ENCODE results near the gene RASGRP4. TPM values are rescaled to one million over a fixed set of nuclear protein-coding genes. Genes with fewer than 3 reads are reported as not detected.

Gene RASGRP4
- total RNA-seq, 1 experiment from 2014 or later: not detected

DNA sequence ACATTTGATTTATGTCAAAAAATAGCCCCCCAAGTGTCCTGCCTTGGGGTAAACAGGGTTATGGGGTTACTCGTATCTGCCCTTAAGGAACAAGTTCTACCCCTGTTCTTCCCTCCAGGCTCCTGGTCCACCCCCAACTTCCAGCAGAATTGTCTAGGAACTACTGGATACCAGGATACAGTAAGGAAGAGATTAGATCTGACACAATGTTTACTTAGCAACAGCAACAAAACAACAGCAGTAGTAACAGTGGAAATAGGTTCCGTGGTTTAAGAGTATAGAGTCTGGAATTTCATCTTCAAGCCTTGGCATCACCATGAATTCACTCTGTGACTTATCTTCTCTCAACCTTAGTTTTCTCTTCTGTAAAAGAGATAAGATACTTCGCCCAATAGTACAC is 24.9 kb downstream of the RASGRP4 start:
- no peaks in the 10 kb centered on the region for H3K9me3 ChIP-seq (ENCODE audit: low read depth, low read length, poor library complexity, severe bottlenecking)
- TF ChIP-seq EZH2 (IDR thresholded peaks at IDR 0.05; ENCODE audit: borderline replicate concordance, low read depth, low read length, poor library complexity, severe bottlenecking): no peak
- TF ChIP-seq, protein P1, sequence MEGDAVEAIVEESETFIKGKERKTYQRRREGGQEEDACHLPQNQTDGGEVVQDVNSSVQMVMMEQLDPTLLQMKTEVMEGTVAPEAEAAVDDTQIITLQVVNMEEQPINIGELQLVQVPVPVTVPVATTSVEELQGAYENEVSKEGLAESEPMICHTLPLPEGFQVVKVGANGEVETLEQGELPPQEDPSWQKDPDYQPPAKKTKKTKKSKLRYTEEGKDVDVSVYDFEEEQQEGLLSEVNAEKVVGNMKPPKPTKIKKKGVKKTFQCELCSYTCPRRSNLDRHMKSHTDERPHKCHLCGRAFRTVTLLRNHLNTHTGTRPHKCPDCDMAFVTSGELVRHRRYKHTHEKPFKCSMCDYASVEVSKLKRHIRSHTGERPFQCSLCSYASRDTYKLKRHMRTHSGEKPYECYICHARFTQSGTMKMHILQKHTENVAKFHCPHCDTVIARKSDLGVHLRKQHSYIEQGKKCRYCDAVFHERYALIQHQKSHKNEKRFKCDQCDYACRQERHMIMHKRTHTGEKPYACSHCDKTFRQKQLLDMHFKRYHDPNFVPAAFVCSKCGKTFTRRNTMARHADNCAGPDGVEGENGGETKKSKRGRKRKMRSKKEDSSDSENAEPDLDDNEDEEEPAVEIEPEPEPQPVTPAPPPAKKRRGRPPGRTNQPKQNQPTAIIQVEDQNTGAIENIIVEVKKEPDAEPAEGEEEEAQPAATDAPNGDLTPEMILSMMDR (conservative IDR thresholded peaks at IDR 0.05; ENCODE audit: low read depth, low read length): no peak
- intact Hi-C loops (cut with micrococcal nuclease; ENCODE audit: unreplicated experiment): loop anchor here (10.0 kb wide), 1 partner anchor 166 kb away; no protein-coding TSS in a partner anchor
- H3K4me1 ChIP-seq (ENCODE audit: insufficient read depth, low read length, poor library complexity, severe bottlenecking): no peaks in the 10 kb centered on the region
- no TSS peak for BruUV-seq (replicated peaks)
- no peak for DNase-seq (ENCODE audit: low spot score)
- H3K4me3 ChIP-seq (ENCODE audit: low read depth, low read length, poor library complexity, severe bottlenecking): no peak overlapping the region
- ChIA-PET CTCF (no interaction called here), POLR2A (ENCODE audit: low non-redundant PET) (interaction anchor here (0.7 kb wide), 1 partner anchor 13 kb away, joined by 20 read pairs; no protein-coding TSS in a partner anchor)
- H3K36me3 ChIP-seq (ENCODE audit: insufficient read depth, low read length, poor library complexity, severe bottlenecking): no peaks in the 10 kb centered on the region
- no peaks in the 10 kb centered on the region for H3K27me3 ChIP-seq (replicated peaks; ENCODE audit: insufficient read depth, low read depth, low read length, poor library complexity)
- H3K27ac ChIP-seq (ENCODE audit: low read depth, low read length, poor library complexity, severe bottlenecking): no peak overlapping the region

DNA sequence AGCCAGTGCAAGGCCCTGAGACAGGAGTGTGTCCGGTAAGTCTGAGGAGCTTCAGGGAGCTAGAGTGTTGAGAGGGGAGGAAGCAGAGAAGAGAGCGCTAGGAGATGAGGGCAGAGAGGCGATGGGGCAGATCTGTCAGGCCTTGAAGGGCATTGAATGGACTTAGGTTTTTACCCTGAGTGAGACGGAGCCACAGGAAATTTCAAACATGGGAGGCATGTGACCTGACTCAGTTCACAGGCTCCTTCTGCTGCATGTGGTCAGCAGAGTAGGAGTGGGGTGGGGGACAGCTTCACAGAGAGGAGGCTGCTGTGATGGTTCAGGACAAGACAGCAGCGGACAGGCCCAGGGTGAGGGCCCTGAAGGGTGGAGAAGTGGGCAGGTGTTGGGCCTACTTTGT is 25.7 kb downstream of the RASGRP4 start:
- Histone ChIP-seq H3K27me3 (replicated peaks; ENCODE audit: insufficient read depth, low read depth, low read length, poor library complexity) (no peaks in the 10 kb centered on the region), H3K36me3 (ENCODE audit: insufficient read depth, low read length, poor library complexity, severe bottlenecking) (no peaks in the 10 kb centered on the region), H3K27ac (ENCODE audit: low read depth, low read length, poor library complexity, severe bottlenecking) (no peak overlapping the region), H3K9me3 (ENCODE audit: low read depth, low read length, poor library complexity, severe bottlenecking) (no peaks in the 10 kb centered on the region), H3K4me3 (ENCODE audit: low read depth, low read length, poor library complexity, severe bottlenecking) (no peak overlapping the region), H3K4me1 (ENCODE audit: insufficient read depth, low read length, poor library complexity, severe bottlenecking) (no peaks in the 10 kb centered on the region)
- intact Hi-C loops (cut with micrococcal nuclease; ENCODE audit: unreplicated experiment): loop anchor here (10.0 kb wide), 1 partner anchor 166 kb away; no protein-coding TSS in a partner anchor
- no TSS peak for BruUV-seq (replicated peaks)
- no peak for DNase-seq (ENCODE audit: low spot score)
- TF ChIP-seq, protein P1 (conservative IDR thresholded peaks at IDR 0.05; ENCODE audit: low read depth, low read length): no peak
- TF ChIP-seq EZH2 (IDR thresholded peaks at IDR 0.05; ENCODE audit: borderline replicate concordance, low read depth, low read length, poor library complexity, severe bottlenecking): no peak
- POLR2A ChIA-PET (ENCODE audit: low non-redundant PET): interaction anchor here (0.6 kb wide), 1 partner anchor 9 kb away, joined by 6 read pairs; no protein-coding TSS in a partner anchor
- CTCF ChIA-PET: no interaction called here

DNA sequence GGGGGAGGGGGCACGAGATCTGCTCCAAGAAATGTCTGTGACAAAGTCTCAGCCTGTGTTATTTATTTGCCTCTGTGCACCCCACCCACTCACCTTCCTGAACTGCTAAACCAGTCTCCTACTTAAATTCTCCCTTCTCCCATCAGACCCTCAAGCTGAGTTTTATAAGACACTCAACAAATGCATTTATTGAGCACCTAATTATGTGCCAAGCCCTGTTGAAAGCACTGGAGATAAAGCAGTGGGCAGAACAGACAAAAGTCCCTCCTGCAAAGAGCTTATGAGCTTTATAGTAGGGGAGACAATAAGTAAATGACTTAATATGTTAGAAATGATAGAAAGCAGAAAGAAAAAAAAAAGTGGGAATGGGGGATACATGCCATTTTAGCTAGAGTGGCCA is 26.5 kb downstream of the RASGRP4 start:
- Histone ChIP-seq H3K36me3 (ENCODE audit: insufficient read depth, low read length, poor library complexity, severe bottlenecking) (no peaks in the 10 kb centered on the region), H3K9me3 (ENCODE audit: low read depth, low read length, poor library complexity, severe bottlenecking) (no peaks in the 10 kb centered on the region), H3K27ac (ENCODE audit: low read depth, low read length, poor library complexity, severe bottlenecking) (no peak overlapping the region), H3K4me1 (ENCODE audit: insufficient read depth, low read length, poor library complexity, severe bottlenecking) (no peaks in the 10 kb centered on the region), H3K4me3 (ENCODE audit: low read depth, low read length, poor library complexity, severe bottlenecking) (no peak overlapping the region), H3K27me3 (replicated peaks; ENCODE audit: insufficient read depth, low read depth, low read length, poor library complexity) (no peaks in the 10 kb centered on the region)
- no peak for DNase-seq (ENCODE audit: low spot score)
- ChIA-PET CTCF (no interaction called here), POLR2A (ENCODE audit: low non-redundant PET) (no interaction called here)
- BruUV-seq (replicated peaks): no TSS peak
- TF ChIP-seq, protein P1 (conservative IDR thresholded peaks at IDR 0.05; ENCODE audit: low read depth, low read length): no peak
- no peak for TF ChIP-seq EZH2 (IDR thresholded peaks at IDR 0.05; ENCODE audit: borderline replicate concordance, low read depth, low read length, poor library complexity, severe bottlenecking)
- intact Hi-C loops (cut with micrococcal nuclease; ENCODE audit: unreplicated experiment): no loop called here

Measured in A673 (cell line).